AG04450 (cell line): ENCODE results near the gene RALY. TPM values are rescaled to one million over a fixed set of nuclear protein-coding genes. Genes with fewer than 3 reads are reported as not detected.

ENCODE experiments used
- CTCF ChIA-PET: fragments of 300-600, 350-600 bp; formaldehyde crosslinking; extraction: SDS; loops from one replicate; lab custom pipeline; 2022; ENCODE audit warnings: antibody characterized with exemption, inconsistent platforms; lab: Charles Lee
- POLR2A ChIA-PET: fragments of 350-600 bp; formaldehyde crosslinking; extraction: SDS; loops from one replicate; lab custom pipeline; 2021; ENCODE audit warnings: antibody characterized with exemption, inconsistent platforms; lab: Yijun Ruan, JAX
- DNase-seq: peaks from one replicate; pipeline ENCODE4 v3.0.0-alpha.2; 2011; ENCODE audit warnings: low read depth, low spot score
- H3K27ac ChIP-seq: one replicate; pipeline ENCODE4 v1.5.1; 2012; ENCODE audit warnings: low read depth, low read length, control low read depth
- H3K27me3 ChIP-seq: one replicate; pipeline ENCODE4 v1.6.0; 2012; ENCODE audit warnings: low read length; ENCODE audit not compliant: control insufficient read depth, insufficient read depth
- H3K4me3 ChIP-seq: 2 replicates; pipeline ENCODE4 v1.5.1; 2011; ENCODE audit warnings: mild to moderate bottlenecking, low read depth, low read length, control low read depth
- H3K9me3 ChIP-seq: 2 replicates; pipeline ENCODE4 v1.5.1; 2012; ENCODE audit warnings: low read length; ENCODE audit not compliant: control insufficient read depth, insufficient read depth
- CTCF ChIP-seq: IDR thresholded peaks from 2 replicates; pipeline ENCODE4 v1.5.1; 2011; ENCODE audit warnings: low read depth, low read length, control low read depth, inconsistent platforms
- polyA plus RNA-seq: library from polyadenylated mRNA; depleted of rRNA; stranded (reverse); fragments of >200 nt; gene quantifications from 2 replicates; pipeline ENCODE4 v1.2.3, GENCODE V29; 2011

The RALY gene
- polyA plus RNA-seq, 1 experiment: 79.2 TPM

DNA sequence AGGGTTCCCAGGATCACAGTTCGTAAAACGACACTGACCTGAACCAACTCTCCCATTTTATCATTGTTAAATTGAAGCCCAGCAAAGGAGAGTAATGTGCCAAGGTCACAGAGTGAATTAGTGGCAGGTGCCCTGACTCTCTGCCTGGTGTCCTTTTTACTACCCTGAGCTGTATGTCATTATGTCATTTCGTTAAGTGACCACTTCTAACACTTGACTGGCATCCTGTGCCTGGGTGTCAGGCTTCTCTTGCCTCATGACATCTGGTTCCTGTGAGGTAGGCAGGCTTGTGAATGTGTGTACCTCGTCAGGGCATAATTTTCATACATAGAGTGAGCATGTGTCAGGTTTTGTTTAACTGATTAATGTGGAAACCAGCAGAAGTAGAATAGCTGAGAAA lies 48.6 kb downstream of the RALY start:
- no peak for DNase-seq
- CTCF ChIA-PET: interaction anchor here (0.9 kb wide), 1 partner anchor 28 kb away, joined by 3 read pairs; no protein-coding TSS in a partner anchor
- POLR2A ChIA-PET: interaction anchor here (0.9 kb wide), 1 partner anchor 49 kb away, joined by 3 read pairs; the partner anchor contains the start of gene RALY
- no peak overlapping the region for H3K4me3 ChIP-seq
- H3K27me3 ChIP-seq: no peaks in the 10 kb centered on the region
- no peak for TF ChIP-seq CTCF
- no peak overlapping the region for H3K27ac ChIP-seq
- no peaks in the 10 kb centered on the region for H3K9me3 ChIP-seq

DNA sequence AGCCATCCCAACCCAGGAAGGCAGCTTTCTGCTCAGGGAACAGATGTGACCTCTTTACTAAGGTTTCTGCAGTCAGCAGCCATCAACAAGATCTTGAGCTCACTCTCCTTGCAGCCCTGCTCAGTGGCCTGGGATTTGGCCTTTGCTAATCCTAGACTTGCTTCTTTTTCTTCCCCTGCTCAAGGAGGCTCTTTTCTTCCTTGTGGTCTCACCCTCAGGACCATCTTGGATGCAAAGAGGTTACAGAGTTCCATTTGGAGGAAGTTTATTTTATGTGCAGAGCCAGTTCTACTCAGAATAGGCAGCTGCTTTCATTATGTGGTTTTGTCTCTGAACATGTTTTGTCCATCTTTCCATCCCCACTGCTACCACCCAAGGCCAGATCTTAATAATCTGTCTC lies 49.3 kb downstream of the RALY start:
- no peak for DNase-seq
- CTCF ChIA-PET: interaction anchor here (0.6 to 0.9 kb wide), 2 partner anchors 27 to 626 kb away, joined by 3 read pairs; no protein-coding TSS in a partner anchor
- H3K27me3 ChIP-seq: no peaks in the 10 kb centered on the region
- H3K4me3 ChIP-seq: no peak overlapping the region
- peak overlapping the region; percentile 11 for H3K27ac ChIP-seq
- no peak for TF ChIP-seq CTCF
- H3K9me3 ChIP-seq: no peaks in the 10 kb centered on the region
- POLR2A ChIA-PET: interaction anchor here (0.9 kb wide), 1 partner anchor 50 kb away, joined by 3 read pairs; the partner anchor contains the start of gene RALY

DNA sequence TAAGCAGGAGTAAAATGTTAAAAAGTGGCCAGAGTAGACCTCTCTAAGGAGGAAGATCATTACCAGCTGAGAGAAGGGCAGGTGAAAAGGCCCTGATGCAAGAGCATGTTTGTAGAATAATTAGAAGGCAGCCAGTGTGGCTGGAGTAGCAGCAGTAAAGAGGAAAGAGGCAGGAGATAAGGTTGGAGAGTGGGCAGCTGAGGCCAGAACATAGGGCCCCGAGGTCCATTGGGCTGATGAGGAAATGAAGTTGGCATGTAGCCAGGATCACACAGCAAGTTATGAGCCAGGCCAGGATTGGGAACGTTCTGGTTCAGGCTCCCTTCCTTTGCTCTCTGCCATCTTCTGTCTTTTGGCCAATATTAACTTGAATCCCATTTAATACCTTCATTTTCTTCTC lies 51.6 kb downstream of the RALY start:
- POLR2A ChIA-PET: interaction anchor here (0.6 kb wide), 1 partner anchor 19 kb away, joined by 8 read pairs; no protein-coding TSS in a partner anchor
- H3K27me3 ChIP-seq: no peaks in the 10 kb centered on the region
- DNase-seq: no peak
- H3K4me3 ChIP-seq: no peak overlapping the region
- no peak overlapping the region for H3K27ac ChIP-seq
- no peaks in the 10 kb centered on the region for H3K9me3 ChIP-seq
- TF ChIP-seq CTCF: no peak
- CTCF ChIA-PET: interaction anchor here (1.6 kb wide), 1 partner anchor 25 kb away, joined by 3 read pairs; no protein-coding TSS in a partner anchor

- TF ChIP-seq CTCF: no peak
- H3K9me3 ChIP-seq: no peaks in the 10 kb centered on the region
- ChIA-PET POLR2A (no interaction called here), CTCF (interaction anchor here (1.6 kb wide), 1 partner anchor 24 kb away, joined by 3 read pairs; no protein-coding TSS in a partner anchor)
- no peak overlapping the region for H3K4me3 ChIP-seq
- no peaks in the 10 kb centered on the region for H3K27me3 ChIP-seq
- H3K27ac ChIP-seq: no peak overlapping the region
- DNase-seq: no peak
Measured at GRCh38 chr20:34045930-34046725, 52.4 kb downstream of the RALY start.
